ENCODE results near the gene STX1A. TPM values are rescaled to one million over a fixed set of nuclear protein-coding genes. Genes with fewer than 3 reads are reported as not detected.

The STX1A gene
- total and polyA plus RNA-seq, 12 donors, result 0.52 to 28.1 (median 5.2) TPM

DNA sequence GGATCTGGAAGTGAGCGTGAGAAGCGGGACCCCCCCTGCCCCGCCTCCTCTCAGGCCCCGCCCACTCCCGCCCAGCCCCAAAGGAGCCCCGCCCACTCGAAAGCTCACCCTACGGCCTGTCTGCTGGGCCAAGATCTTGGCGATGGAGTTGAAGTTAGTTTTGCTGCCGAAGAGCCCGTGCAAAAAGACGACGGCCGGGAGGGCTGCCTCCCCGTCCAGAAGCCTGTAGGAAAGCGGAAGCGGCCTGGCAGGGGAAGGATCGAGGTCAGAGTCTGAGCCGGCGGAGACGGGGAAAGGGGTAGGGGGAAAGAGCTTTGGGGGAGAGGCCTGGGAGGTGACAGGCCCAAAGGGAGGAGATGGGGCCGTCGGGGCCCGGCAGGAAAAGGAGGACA is 18.7 kb upstream of the STX1A start:
- Histone ChIP-seq H3K4me3 (peak overlapping the region; percentile 63 to 79 (median 76)), H3K4me1 (replicated peaks in 1 of 2) (peaks cover 7 to 8% of the 10 kb centered on the region in 2 donors), H3K27ac (peak overlapping the region in 4 of 5 donors; percentile 58 to 84 (median 76)), H3K27me3 (no peaks in the 10 kb centered on the region), H3K36me3 (replicated peaks in 1 of 2) (peaks cover 0 to 7% of the 10 kb centered on the region in 2 donors), H3K9me3 (replicated peaks in 1 of 3) (no peaks in the 10 kb centered on the region)
- intact Hi-C loops (cut with DNase I), result no loop called here
- TF ChIP-seq, protein P1, sequence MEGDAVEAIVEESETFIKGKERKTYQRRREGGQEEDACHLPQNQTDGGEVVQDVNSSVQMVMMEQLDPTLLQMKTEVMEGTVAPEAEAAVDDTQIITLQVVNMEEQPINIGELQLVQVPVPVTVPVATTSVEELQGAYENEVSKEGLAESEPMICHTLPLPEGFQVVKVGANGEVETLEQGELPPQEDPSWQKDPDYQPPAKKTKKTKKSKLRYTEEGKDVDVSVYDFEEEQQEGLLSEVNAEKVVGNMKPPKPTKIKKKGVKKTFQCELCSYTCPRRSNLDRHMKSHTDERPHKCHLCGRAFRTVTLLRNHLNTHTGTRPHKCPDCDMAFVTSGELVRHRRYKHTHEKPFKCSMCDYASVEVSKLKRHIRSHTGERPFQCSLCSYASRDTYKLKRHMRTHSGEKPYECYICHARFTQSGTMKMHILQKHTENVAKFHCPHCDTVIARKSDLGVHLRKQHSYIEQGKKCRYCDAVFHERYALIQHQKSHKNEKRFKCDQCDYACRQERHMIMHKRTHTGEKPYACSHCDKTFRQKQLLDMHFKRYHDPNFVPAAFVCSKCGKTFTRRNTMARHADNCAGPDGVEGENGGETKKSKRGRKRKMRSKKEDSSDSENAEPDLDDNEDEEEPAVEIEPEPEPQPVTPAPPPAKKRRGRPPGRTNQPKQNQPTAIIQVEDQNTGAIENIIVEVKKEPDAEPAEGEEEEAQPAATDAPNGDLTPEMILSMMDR (IDR thresholded peaks at IDR 0.05), result no peak
- peak; percentile 50 to 74 (median 57) for DNase-seq
- 0 to 1% (median 1%) methylated on average over 15 to 24 of the region's 24 CpGs for WGBS, 4 donors

DNA sequence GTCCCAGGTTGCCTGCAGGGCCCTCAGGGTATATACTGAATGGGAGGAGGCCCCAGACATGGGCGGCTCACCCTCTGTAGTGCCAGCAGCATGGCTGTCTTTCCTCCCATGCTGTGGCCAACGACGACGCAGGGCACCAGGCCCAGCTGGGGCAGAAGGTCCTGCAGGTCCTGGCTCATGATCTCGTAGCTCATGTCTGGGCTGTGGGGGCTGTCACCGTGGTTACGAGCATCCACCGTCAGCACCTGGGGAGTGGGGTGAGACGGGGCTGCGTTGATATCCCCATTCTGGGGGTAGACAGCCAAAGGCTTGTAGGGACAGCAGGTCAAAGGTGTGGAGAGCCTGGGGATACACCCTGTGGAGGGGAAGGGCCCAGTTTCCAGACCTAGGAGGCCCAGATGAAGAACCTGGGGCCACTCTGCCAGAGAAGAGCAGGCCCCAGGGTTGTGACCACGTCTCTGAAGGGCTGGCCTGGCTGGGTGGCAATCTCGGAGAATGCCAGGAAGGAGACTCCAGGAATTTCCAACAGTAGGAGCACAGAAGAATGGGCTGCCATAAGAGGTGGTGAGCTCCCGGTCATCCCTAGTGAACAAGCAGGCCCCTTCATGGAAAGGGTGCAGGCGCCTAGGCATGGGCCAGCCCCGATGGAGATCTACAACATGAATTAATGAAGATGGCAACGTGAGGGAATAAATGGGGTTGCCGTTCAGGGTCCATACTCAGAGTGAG is 18.2 kb upstream of the STX1A start:
- intact Hi-C loops (cut with DNase I), result no loop called here
- peak in 1 of 7 donors; percentile 18 for DNase-seq
- Histone ChIP-seq H3K4me3 (peak overlapping the region in 3 of 4 donors; percentile 63 to 78 (median 75)), H3K9me3 (replicated peaks in 1 of 3) (no peaks in the 10 kb centered on the region), H3K27ac (peak overlapping the region in 2 of 5 donors; percentile 72 to 84), H3K27me3 (no peaks in the 10 kb centered on the region), H3K4me1 (replicated peaks in 1 of 2) (peaks cover 7 to 8% of the 10 kb centered on the region in 2 donors), H3K36me3 (replicated peaks in 1 of 2) (peaks cover 0 to 7% of the 10 kb centered on the region in 2 donors)
- no peak for TF ChIP-seq POLR2A (IDR thresholded peaks at IDR 0.05)
- TF ChIP-seq, protein P1 (IDR thresholded peaks at IDR 0.05), result no peak
- 72 to 80% (median 75%) methylated on average over 13 to 17 of the region's 17 CpGs for WGBS, 4 donors

DNA sequence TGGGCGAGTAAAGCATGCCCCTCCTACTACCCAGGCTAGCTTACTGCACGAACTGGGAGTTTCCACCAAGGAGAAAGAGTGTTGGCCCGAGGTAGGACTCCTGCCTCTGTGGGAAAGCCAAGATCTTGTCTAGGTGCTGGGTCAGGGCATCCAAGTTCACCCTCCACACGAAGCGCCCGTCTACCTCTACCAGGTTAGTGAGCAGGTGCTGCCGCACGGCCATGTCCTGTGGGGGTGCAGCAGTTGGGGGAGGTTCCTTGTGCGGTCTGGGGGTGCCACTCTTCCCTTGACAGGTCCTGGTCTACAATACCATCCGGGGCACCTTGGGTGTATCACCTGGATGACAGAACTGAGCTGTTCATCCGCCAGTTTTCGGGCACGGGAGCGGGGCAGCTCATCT is 17.4 kb upstream of the STX1A start:
- Histone ChIP-seq H3K4me1 (replicated peaks in 1 of 2) (peaks cover 7 to 8% of the 10 kb centered on the region in 2 donors), H3K36me3 (replicated peaks in 1 of 2) (peaks cover 0 to 7% of the 10 kb centered on the region in 2 donors), H3K4me3 (no peak overlapping the region), H3K27ac (no peak overlapping the region), H3K9me3 (replicated peaks in 1 of 3) (no peaks in the 10 kb centered on the region), H3K27me3 (no peaks in the 10 kb centered on the region)
- WGBS, 4 donors, result 93 to 94% (median 93%) methylated on average over 8 to 14 of the region's 14 CpGs
- intact Hi-C loops (cut with DNase I), result no loop called here
- TF ChIP-seq, protein P1 (IDR thresholded peaks at IDR 0.05), result no peak
- no peak for TF ChIP-seq POLR2A (IDR thresholded peaks at IDR 0.05)
- peak in 1 of 7 donors; percentile 13 for DNase-seq

DNA sequence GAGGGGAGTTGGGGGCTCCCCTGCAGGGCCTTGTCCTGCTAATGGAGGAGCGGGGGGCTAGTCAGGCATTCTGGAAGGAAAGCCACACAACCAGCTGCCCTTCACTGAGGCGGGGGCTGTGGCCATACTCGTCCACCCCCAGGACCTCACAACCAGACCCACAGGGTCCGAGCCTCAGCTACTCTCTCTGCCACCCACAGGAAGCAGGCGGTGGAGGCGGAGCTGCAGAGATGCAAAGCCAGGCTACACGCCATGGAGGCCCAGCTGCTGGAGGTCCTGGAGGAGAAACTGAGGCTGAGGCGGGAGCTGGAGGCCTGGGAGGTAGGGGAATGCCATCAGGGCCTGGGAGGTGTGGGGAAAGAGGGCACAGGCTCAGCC is 16.0 kb upstream of the STX1A start:
- no peak for TF ChIP-seq POLR2A (IDR thresholded peaks at IDR 0.05)
- TF ChIP-seq, protein P1 (IDR thresholded peaks at IDR 0.05), result no peak
- H3K27ac ChIP-seq, result peak overlapping the region in 1 of 5 donors; percentile 79
- no peaks in the 10 kb centered on the region for H3K27me3 ChIP-seq
- DNase-seq, result no peak
- H3K4me3 ChIP-seq, result no peak overlapping the region
- peaks cover 0 to 7% of the 10 kb centered on the region in 2 donors for H3K36me3 ChIP-seq (replicated peaks in 1 of 2)
- H3K9me3 ChIP-seq (replicated peaks in 1 of 3), result no peaks in the 10 kb centered on the region
- peaks cover 7 to 8% of the 10 kb centered on the region in 2 donors for H3K4me1 ChIP-seq (replicated peaks in 1 of 2)
- whole genome bisulfite sequencing, 4 donors, result 91 to 96% (median 95%) methylated on average over 7 to 8 of the region's 8 CpGs
- intact Hi-C loops (cut with DNase I), result no loop called here
